Vagina (tissue), 2 donors: Measurements from ENCODE around the gene ZNF439. TPM values are rescaled to one million over a fixed set of nuclear protein-coding genes. Genes with fewer than 3 reads are reported as not detected.

ENCODE experiments used
- DNase-seq, 2 donors: peaks; one replicate each; pipeline ENCODE4 v3.0.0-alpha.2; 2017; ENCODE audit errors: extremely low spot score in 2 of 2
- H3K27ac ChIP-seq: fragments of 200-600 bp; sonication (generic); one replicate; pipeline ENCODE4 v1.5.1; 2019
- H3K27me3 ChIP-seq: fragments of 200-600 bp; sonication (generic); one replicate; pipeline ENCODE4 v1.5.1; 2019
- H3K36me3 ChIP-seq, 2 donors: fragments of 200-600 bp; sonication (generic); one replicate each; pipeline ENCODE4 v1.5.1; 2017 to 2019
- H3K4me1 ChIP-seq: fragments of 200-600 bp; sonication (generic); one replicate; pipeline ENCODE4 v1.5.1; 2019
- H3K4me3 ChIP-seq, 2 donors: fragments of 200-600 bp; sonication (generic); 1 replicate in 1 of 2; 2 replicates in 1 of 2; pipeline ENCODE4 v1.5.1; 2016 to 2019
- H3K9me3 ChIP-seq: fragments of 200-600 bp; sonication (generic); one replicate; pipeline ENCODE4 v1.5.1; 2019
- CTCF ChIP-seq, 3 experiments: fragments of 450-650 bp in 2 of 3; fragments of 200-600 bp in 1 of 3; sonication (generic) in 1 of 3; IDR thresholded peaks; one replicate each; pipeline ENCODE4 v1.5.1; 2017 to 2019; ENCODE audit warnings: antibody characterized with exemption in 3 of 3, mild to moderate bottlenecking in 2 of 3, moderate library complexity in 2 of 3
- POLR2A ChIP-seq, 2 donors: fragments of 450-650 bp; IDR thresholded peaks; one replicate each; pipeline ENCODE4 v1.6.1; 2017; ENCODE audit warnings: antibody characterized with exemption in 2 of 2, mild to moderate bottlenecking in 2 of 2, moderate library complexity in 2 of 2
- POLR2AphosphoS5 ChIP-seq, 2 donors: sonication (generic); formaldehyde crosslinking; IDR thresholded peaks; one replicate each; pipeline ENCODE4 v1.9.0; 2017; ENCODE audit warnings: antibody characterized with exemption in 2 of 2, mild to moderate bottlenecking in 2 of 2, low read depth in 1 of 2; ENCODE audit not compliant: insufficient read depth in 1 of 2
- intact Hi-C: fragments of 100-400 bp; cut with DNase I; formaldehyde crosslinking; loops from one replicate; pipeline ENCODE4 v1.15.1; 2023
- total RNA-seq: library from RNA; depleted of rRNA; stranded (reverse); fragments of >200 nt; gene quantifications from one replicate; pipeline ENCODE4 v1.2.3, GENCODE V29; 2016

The ZNF439 gene
- 5.9 TPM for total RNA-seq

- intact Hi-C loops: no loop called here
Observed at GRCh38 chr19:11848594-11849469, at the start of gene ZNF439. Gene ZNF439, plus strand, starts transcription at chr19:11848726. Its CDS starts 142 bp downstream, at chr19:11848868.

GRCh38 chr19:11806354-11807098 lies 42.0 kb upstream of the ZNF439 start:
- DNase-seq: no peak
- Histone ChIP-seq H3K36me3 (peaks cover 0 to 21% of the 10 kb centered on the region in 2 donors), H3K4me3 (no peak overlapping the region), H3K27me3 (no peaks in the 10 kb centered on the region), H3K4me1 (no peaks in the 10 kb centered on the region), H3K27ac (no peak overlapping the region), H3K9me3 (peaks cover 24% of the 10 kb centered on the region)
- TF ChIP-seq POLR2A (IDR thresholded peaks at IDR 0.05) (no peak), CTCF (IDR thresholded peaks at IDR 0.05) (no peak), POLR2AphosphoS5 (IDR thresholded peaks at IDR 0.05; ENCODE audit: insufficient read depth in 1 of 2, low read depth in 1 of 2) (no peak)
- intact Hi-C loops: no loop called here

More at GRCh38 chr19:11848594-11849469, at the start of gene ZNF439:
- Histone ChIP-seq H3K4me1 (peaks cover 19% of the 10 kb centered on the region), H3K9me3 (no peaks in the 10 kb centered on the region), H3K4me3 (peak within 1 kb of the TSS; percentile 55 to 76), H3K36me3 (no peaks in the 10 kb centered on the region), H3K27ac (no peak within 1 kb of the TSS), H3K27me3 (no peaks in the 10 kb centered on the region)
- DNase-seq: no peak
- TF ChIP-seq POLR2A (IDR thresholded peaks at IDR 0.05) (no peak), POLR2AphosphoS5 (IDR thresholded peaks at IDR 0.05; ENCODE audit: insufficient read depth in 1 of 2, low read depth in 1 of 2) (peak; percentile 62 to 73), CTCF (IDR thresholded peaks at IDR 0.05) (no peak)

DNA sequence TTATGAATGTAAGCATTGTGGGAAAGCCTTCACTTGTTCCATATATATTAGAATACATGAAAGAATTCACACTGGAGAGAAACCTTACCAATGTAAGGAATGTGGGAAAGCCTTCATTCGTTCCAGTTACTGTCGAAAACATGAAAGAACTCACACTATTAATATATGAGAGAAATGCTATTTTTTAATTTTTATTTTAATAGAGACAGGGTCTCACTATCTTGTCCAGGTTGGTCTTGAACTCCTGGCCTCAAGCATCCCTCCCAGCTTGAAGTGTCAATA lies 41.5 kb upstream of the ZNF439 start:
- no peak for DNase-seq
- Histone ChIP-seq H3K4me1 (no peaks in the 10 kb centered on the region), H3K36me3 (peaks cover 0 to 21% of the 10 kb centered on the region in 2 donors), H3K4me3 (no peak overlapping the region), H3K27ac (no peak overlapping the region), H3K9me3 (peaks cover 24% of the 10 kb centered on the region), H3K27me3 (no peaks in the 10 kb centered on the region)
- no peak for TF ChIP-seq POLR2AphosphoS5 (IDR thresholded peaks at IDR 0.05; ENCODE audit: insufficient read depth in 1 of 2, low read depth in 1 of 2)
- TF ChIP-seq CTCF (IDR thresholded peaks at IDR 0.05): no peak
- no peak for TF ChIP-seq POLR2A (IDR thresholded peaks at IDR 0.05)
- intact Hi-C loops: no loop called here

GRCh38 chr19:11813703-11814028 lies 34.9 kb upstream of the ZNF439 start:
- peak overlapping the region; percentile 90 to 95 for H3K4me3 ChIP-seq
- peaks cover 0 to 2% of the 10 kb centered on the region in 2 donors for H3K36me3 ChIP-seq
- peak overlapping the region; percentile 86 for H3K27ac ChIP-seq
- intact Hi-C loops: no loop called here
- TF ChIP-seq POLR2AphosphoS5 (IDR thresholded peaks at IDR 0.05; ENCODE audit: insufficient read depth in 1 of 2, low read depth in 1 of 2) (no peak), POLR2A (IDR thresholded peaks at IDR 0.05) (no peak), CTCF (IDR thresholded peaks at IDR 0.05) (no peak)
- no peak for DNase-seq
- H3K9me3 ChIP-seq: no peaks in the 10 kb centered on the region
- peaks cover 19% of the 10 kb centered on the region for H3K4me1 ChIP-seq
- no peaks in the 10 kb centered on the region for H3K27me3 ChIP-seq
